Lower leg skin (tissue), 4 donors: Measurements from ENCODE around the gene DNER. TPM values are rescaled to one million over a fixed set of nuclear protein-coding genes. Genes with fewer than 3 reads are reported as not detected.

Source experiments
- DNase-seq, 2 donors: peaks; one replicate each; pipeline ENCODE4 v3.0.0-alpha.2; 2019; ENCODE audit warnings: low spot score in 2 of 2
- H3K4me3 ChIP-seq: fragments of 200-600 bp; sonication (generic); 2 replicates; pipeline ENCODE4 v1.5.1; 2017; ENCODE audit warnings: mild to moderate bottlenecking, low read depth; ENCODE audit not compliant: poor library complexity, severe bottlenecking
- POLR2A ChIP-seq, 2 donors: fragments of 450-650 bp; IDR thresholded peaks; one replicate each; pipeline ENCODE4 v1.6.1; 2016 to 2017; ENCODE audit warnings: antibody characterized with exemption in 2 of 2, mild to moderate bottlenecking in 1 of 2, moderate library complexity in 1 of 2
- WGBS, 2 donors: methylation state at CpG; one replicate each; pipeline ENCODE4 v1.1.5; 2018; 5-methylcytosine and 5-hydroxymethylcytosine counted together
- intact Hi-C: fragments of 100-400 bp; cut with DNase I; formaldehyde crosslinking; loops from one replicate; pipeline ENCODE4 v1.15.0; 2023; ENCODE audit warnings: low total_unique reads
- total RNA-seq, 4 donors: library from RNA; depleted of rRNA; stranded (reverse); fragments of >200 nt; gene quantifications; one replicate each; pipeline ENCODE4 v1.1.0, GENCODE V29; 2016
- TF ChIP-seq, protein P1 (sequence below), 3 donors: fragments of 450-650 bp; IDR thresholded peaks; one replicate each; pipeline ENCODE4 v1.5.1; 2016; ENCODE audit warnings: antibody characterized with exemption in 3 of 3, mild to moderate bottlenecking in 3 of 3, moderate library complexity in 2 of 3

DNER gene
- total RNA-seq, 4 donors from 2014 or later: 2.8 to 20.1 (median 12.8) TPM

DNA sequence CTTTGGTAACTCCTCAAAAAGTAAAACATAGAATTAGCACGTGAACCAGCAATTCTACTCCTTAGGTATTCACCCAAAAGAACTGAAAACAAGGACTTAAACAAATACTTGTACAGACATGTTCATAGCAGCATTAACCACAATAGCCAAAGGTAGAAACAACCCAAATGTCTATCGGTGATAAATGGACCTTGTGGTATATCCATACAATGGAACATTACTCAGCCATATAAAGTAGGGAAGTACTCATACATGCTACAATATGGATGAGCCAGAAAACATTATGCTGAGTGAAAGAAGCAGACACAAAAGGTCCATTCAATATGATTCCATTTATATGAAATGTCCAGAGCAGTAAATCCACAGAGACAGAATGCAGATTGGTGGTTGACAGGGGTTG is 182.8 kb downstream of the DNER start:
- no peak overlapping the region for H3K4me3 ChIP-seq
- TF ChIP-seq POLR2A (IDR thresholded peaks at IDR 0.05): no peak
- TF ChIP-seq, protein P1, sequence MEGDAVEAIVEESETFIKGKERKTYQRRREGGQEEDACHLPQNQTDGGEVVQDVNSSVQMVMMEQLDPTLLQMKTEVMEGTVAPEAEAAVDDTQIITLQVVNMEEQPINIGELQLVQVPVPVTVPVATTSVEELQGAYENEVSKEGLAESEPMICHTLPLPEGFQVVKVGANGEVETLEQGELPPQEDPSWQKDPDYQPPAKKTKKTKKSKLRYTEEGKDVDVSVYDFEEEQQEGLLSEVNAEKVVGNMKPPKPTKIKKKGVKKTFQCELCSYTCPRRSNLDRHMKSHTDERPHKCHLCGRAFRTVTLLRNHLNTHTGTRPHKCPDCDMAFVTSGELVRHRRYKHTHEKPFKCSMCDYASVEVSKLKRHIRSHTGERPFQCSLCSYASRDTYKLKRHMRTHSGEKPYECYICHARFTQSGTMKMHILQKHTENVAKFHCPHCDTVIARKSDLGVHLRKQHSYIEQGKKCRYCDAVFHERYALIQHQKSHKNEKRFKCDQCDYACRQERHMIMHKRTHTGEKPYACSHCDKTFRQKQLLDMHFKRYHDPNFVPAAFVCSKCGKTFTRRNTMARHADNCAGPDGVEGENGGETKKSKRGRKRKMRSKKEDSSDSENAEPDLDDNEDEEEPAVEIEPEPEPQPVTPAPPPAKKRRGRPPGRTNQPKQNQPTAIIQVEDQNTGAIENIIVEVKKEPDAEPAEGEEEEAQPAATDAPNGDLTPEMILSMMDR (IDR thresholded peaks at IDR 0.05): no peak
- DNase-seq: no peak
- intact Hi-C loops: no loop called here
- 91 to 96% methylated on average over 2 of the region's 2 CpGs for WGBS, 2 donors

DNA sequence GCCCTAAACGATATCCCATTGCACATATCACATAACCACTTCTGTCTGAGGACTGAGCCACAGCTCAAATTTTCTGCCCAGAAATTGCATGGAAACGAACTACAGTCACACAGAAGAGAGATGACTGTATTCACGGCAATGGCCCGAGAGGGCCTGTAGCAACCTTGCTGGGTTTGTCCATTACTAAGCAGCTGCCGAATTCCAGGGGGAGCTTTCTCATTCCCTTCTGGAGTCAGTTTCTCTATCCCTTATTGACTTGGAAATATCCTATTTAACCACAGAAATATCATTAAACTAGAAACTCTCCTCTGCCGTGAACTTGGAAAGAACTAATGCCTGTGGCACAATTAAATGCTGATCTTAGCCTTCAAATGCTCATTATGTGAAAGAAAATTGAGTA is 183.9 kb downstream of the DNER start:
- DNase-seq: no peak
- no peak overlapping the region for H3K4me3 ChIP-seq
- TF ChIP-seq, protein P1 (IDR thresholded peaks at IDR 0.05): no peak
- TF ChIP-seq POLR2A (IDR thresholded peaks at IDR 0.05): no peak
- intact Hi-C loops: no loop called here
- WGBS, 2 donors: 83 to 89% methylated on average over 6 of the region's 6 CpGs

DNA sequence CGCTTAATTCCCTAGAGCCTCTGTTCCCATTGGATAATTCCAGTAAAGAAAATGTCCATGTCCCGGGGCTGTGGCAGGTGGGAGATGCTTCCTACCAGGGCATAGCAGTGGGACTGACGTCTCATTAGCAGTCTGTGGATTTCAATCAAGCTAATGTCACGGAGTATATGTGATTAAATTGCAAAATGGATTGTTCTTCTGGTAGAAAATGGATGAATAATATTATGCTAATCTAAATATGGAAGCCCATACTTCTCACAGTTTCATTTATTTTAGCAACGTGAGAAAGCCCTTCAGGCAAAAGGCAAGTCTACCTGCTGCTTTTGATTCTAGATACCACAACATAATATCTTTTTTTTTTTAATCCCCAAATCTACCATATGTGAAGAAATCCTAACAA is 185.5 kb downstream of the DNER start:
- DNase-seq: no peak
- TF ChIP-seq POLR2A (IDR thresholded peaks at IDR 0.05): no peak
- TF ChIP-seq, protein P1 (IDR thresholded peaks at IDR 0.05): no peak
- WGBS, 2 donors: 85 to 88% methylated on average over 5 of the region's 5 CpGs
- intact Hi-C loops: no loop called here
- no peak overlapping the region for H3K4me3 ChIP-seq

DNA sequence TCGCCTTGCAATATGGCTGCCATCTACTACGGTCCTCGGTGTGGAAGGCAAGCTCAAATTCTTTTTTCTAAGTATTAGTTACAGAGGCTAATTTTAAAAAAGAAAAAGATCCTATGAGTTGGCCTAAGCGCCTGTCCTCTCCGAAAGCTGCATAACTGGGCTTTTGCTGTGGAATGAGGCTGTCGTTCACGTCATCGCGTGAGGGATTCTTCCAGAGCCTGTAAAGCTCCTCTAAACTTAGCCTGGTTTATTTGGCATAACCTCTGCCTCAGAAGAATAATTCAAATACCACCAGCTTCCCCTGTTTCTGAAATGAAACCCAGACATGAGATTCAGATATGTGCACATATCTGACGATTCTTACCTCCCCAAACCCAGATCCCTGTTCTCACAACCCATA is 187.4 kb downstream of the DNER start:
- DNase-seq: no peak
- WGBS, 2 donors: 88% methylated on average over 10 of the region's 10 CpGs
- H3K4me3 ChIP-seq: no peak overlapping the region
- intact Hi-C loops: no loop called here
- TF ChIP-seq POLR2A (IDR thresholded peaks at IDR 0.05): no peak
- TF ChIP-seq, protein P1 (IDR thresholded peaks at IDR 0.05): no peak

DNA sequence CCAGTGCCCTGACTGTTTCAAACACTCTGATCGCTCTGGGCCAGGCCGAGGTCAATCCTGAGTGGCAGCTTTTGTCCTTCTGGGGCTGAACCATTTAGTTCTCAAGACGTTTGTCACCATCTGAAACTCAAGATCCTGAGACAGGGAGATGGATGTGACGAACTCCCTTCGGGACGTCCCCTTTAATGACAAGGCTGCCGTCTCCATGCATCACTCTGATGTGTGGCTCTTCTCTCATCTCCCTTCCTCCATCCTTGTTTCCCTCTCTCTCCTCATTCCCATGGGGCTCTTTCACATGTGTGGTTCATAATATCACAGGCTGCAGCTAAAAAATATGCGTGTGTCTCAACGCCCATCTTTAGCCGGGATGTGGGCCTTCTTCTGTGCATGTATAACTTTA is 189.6 kb downstream of the DNER start:
- intact Hi-C loops: no loop called here
- no peak overlapping the region for H3K4me3 ChIP-seq
- TF ChIP-seq, protein P1 (IDR thresholded peaks at IDR 0.05): no peak
- TF ChIP-seq POLR2A (IDR thresholded peaks at IDR 0.05): no peak
- WGBS, 2 donors: 88 to 90% methylated on average over 10 of the region's 10 CpGs
- DNase-seq: no peak

DNA sequence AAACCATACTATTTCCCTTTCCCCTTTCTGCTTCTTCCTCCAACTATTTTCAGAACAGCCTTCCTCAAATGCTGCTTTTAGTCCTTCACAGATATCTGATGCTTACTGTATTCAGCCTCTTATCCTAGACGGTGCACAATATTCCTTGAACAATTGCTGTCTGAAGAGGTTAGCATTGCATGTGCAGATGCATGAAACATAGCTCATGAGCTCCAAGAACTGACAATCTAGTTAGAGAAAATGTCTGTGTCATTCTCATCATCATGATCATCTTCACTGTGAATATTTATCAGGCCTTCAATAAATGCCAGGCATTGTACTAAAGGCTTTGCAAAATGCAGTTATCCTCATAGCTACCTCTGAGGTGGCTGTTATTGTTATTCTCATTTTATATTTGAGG is 190.7 kb downstream of the DNER start:
- intact Hi-C loops: no loop called here
- WGBS, 2 donors: 91 to 92% methylated on average over 1 of the region's 1 CpG
- no peak for TF ChIP-seq POLR2A (IDR thresholded peaks at IDR 0.05)
- TF ChIP-seq, protein P1 (IDR thresholded peaks at IDR 0.05): no peak
- DNase-seq: no peak
- H3K4me3 ChIP-seq: no peak overlapping the region
